GM23248 (cell line): ENCODE data around the gene SIGLEC12.

Experiments used
- EZH2 ChIP-seq: fragments of 200-600 bp; sonication (generic); IDR thresholded peaks from 2 replicates; pipeline ENCODE4 v1.6.1; 2018; ENCODE audit warnings: antibody characterized with exemption, mild to moderate bottlenecking; ENCODE audit not compliant: insufficient read depth, poor library complexity, severe bottlenecking
- EZH2phosphoT487 ChIP-seq: fragments of 200-600 bp; sonication (generic); IDR thresholded peaks from 2 replicates; pipeline ENCODE4 v1.6.1; 2018; ENCODE audit warnings: antibody characterized with exemption, moderate library complexity, mild to moderate bottlenecking, low read depth; ENCODE audit not compliant: insufficient read depth

DNA sequence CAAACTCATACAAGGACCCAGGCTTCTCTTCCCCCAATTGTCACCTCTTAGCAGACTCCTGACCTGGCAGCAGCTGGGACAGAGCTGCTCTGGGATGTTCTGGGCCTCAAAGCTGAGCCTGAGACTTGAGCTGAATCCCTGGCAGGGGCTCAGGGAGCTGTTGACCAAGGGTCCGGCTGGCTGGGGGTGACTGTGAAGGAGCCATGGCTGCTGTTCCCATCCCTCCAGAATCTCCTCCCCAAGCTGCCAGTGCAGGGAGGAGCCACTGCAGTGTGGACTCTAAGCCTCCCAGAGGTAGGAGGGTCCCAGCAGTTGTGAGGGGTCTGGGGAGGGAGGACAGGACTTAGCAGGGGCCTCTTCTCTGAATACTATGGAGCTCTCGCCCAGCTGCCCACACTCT lies 27.7 kb upstream of the SIGLEC12 start:
- TF ChIP-seq EZH2: no peak
- TF ChIP-seq EZH2phosphoT487: no peak
